ENCODE measurements around the gene SMPX. TPM values are rescaled to one million over a fixed set of nuclear protein-coding genes. Genes with fewer than 3 reads are reported as not detected.

Gene SMPX
- total and polyA plus RNA-seq, 2 experiments from 2014 or later, result not detected

GRCh38 chrX:21700275-21700674 is 57.6 kb downstream of the SMPX start:
- no peak overlapping the region for H3K4me2 ChIP-seq
- no peaks in the 10 kb centered on the region for H3K36me3 ChIP-seq (ENCODE audit: insufficient read depth)
- Mint-ChIP-seq H3K36me3 (ENCODE audit: low read depth) (no peaks in the 10 kb centered on the region), H3K27ac (no peak overlapping the region), H3K4me1 (peaks cover 11% of the 10 kb centered on the region; the same call in 2 of the 3 replicates), H3K4me3 (no peak overlapping the region), H3K27me3 (ENCODE audit: insufficient read depth, low read depth, poor library complexity) (no peaks in the 10 kb centered on the region), H3K9me3 (no peaks in the 10 kb centered on the region)
- no peaks in the 10 kb centered on the region for H4K20me1 ChIP-seq (replicated peaks; ENCODE audit: insufficient read depth)
- TF ChIP-seq NANOG (IDR thresholded peaks at IDR 0.05; ENCODE audit: borderline replicate concordance) (no peak), ZNF114 (CRISPR knock-in tag; IDR thresholded peaks at IDR 0.05) (no peak), EZH2 (IDR thresholded peaks at IDR 0.05; ENCODE audit: low read depth, unreplicated experiment) (no peak), JUNB (IDR thresholded peaks at IDR 0.05; ENCODE audit: unreplicated experiment) (no peak), REST (IDR thresholded peaks at IDR 0.05; ENCODE audit: unreplicated experiment) (no peak), ETS1 (IDR thresholded peaks at IDR 0.05) (no peak), POLR2AphosphoS5 (IDR thresholded peaks at IDR 0.05; ENCODE audit: low read depth) (no peak), EZH2phosphoT487 (IDR thresholded peaks at IDR 0.05; ENCODE audit: unreplicated experiment) (no peak), ZNF331 (CRISPR knock-in tag; IDR thresholded peaks at IDR 0.05; ENCODE audit: low read depth) (no peak), CREB1 (CRISPR knock-in tag; IDR thresholded peaks at IDR 0.05; ENCODE audit: low read depth) (no peak), STAT1 (IDR thresholded peaks at IDR 0.05; ENCODE audit: unreplicated experiment) (no peak), ZNF462 (CRISPR knock-in tag; IDR thresholded peaks at IDR 0.05) (no peak), CTCF (conservative IDR thresholded peaks at IDR 0.05; ENCODE audit: low read depth in 2 of 2) (no peak)
- no peaks in the 10 kb centered on the region for H3K4me1 ChIP-seq (ENCODE audit: insufficient read depth)
- no peak overlapping the region for H2AFZ ChIP-seq
- no peak for ATAC-seq
- H3F3A ChIP-seq (replicated peaks; ENCODE audit: low read depth), result no peaks in the 10 kb centered on the region
- no peaks in the 10 kb centered on the region for H3K9me2 ChIP-seq (ENCODE audit: insufficient read depth)
- no peaks in the 10 kb centered on the region for H3K79me2 ChIP-seq (replicated peaks; ENCODE audit: insufficient read depth)
- no peak for DNase-seq (ENCODE audit: low spot score)
- no peak overlapping the region for H3K27ac ChIP-seq (ENCODE audit: low read depth)
- no peak overlapping the region for H3K4me3 ChIP-seq
- no peaks in the 10 kb centered on the region for H3K27me3 ChIP-seq (ENCODE audit: insufficient read depth)
